Ramos (cell line): ENCODE measurements around the gene DCLK2.

ENCODE experiments used
- in situ Hi-C: fragments of 300-500 bp; cut with MboI; formaldehyde crosslinking; loops from one replicate; pipeline ENCODE4 v1.14.3; 2022; ENCODE audit warnings: low sequenced_read_pairs; ENCODE audit not compliant: unreplicated experiment

The DCLK2 gene

GRCh38 chr4:150253965-150254630 is 175.9 kb downstream of the DCLK2 start:
- in situ Hi-C loops: no loop called here

- in situ Hi-C loops: no loop called here
These were observed 177.5 kb downstream of the DCLK2 start for GRCh38 chr4:150255610-150256224.

- in situ Hi-C loops: no loop called here
These were observed 178.0 kb downstream of the DCLK2 start for GRCh38 chr4:150256225-150256620.

- in situ Hi-C loops: no loop called here
These were observed 178.8 kb downstream of the DCLK2 start for GRCh38 chr4:150256841-150257730.

GRCh38 chr4:150258569-150258968 is 180.3 kb downstream of the DCLK2 start:
- in situ Hi-C loops: no loop called here

GRCh38 chr4:150259861-150260567 is 181.8 kb downstream of the DCLK2 start:
- in situ Hi-C loops: no loop called here

GRCh38 chr4:150261571-150261970 is 183.3 kb downstream of the DCLK2 start:
- in situ Hi-C loops: no loop called here

GRCh38 chr4:150262611-150263010 is 184.4 kb downstream of the DCLK2 start:
- in situ Hi-C loops: no loop called here

- in situ Hi-C loops: no loop called here
These were observed 186.4 kb downstream of the DCLK2 start for GRCh38 chr4:150264595-150265161.

GRCh38 chr4:150265806-150266205 is 187.6 kb downstream of the DCLK2 start:
- in situ Hi-C loops: no loop called here

GRCh38 chr4:150268444-150268843 is 190.2 kb downstream of the DCLK2 start:
- in situ Hi-C loops: no loop called here

- in situ Hi-C loops: no loop called here
These were observed 200.0 kb downstream of the DCLK2 start for GRCh38 chr4:150278206-150278605.

GRCh38 chr4:150280081-150280895 is 202.0 kb downstream of the DCLK2 start:
- in situ Hi-C loops: no loop called here

GRCh38 chr4:150280975-150281374 is 202.7 kb downstream of the DCLK2 start:
- in situ Hi-C loops: no loop called here

GRCh38 chr4:150283689-150284088 is 205.4 kb downstream of the DCLK2 start:
- in situ Hi-C loops: no loop called here

- in situ Hi-C loops: no loop called here
These were observed 208.4 kb downstream of the DCLK2 start for GRCh38 chr4:150286656-150287055.

- in situ Hi-C loops: no loop called here
These were observed 211.0 kb downstream of the DCLK2 start for GRCh38 chr4:150289198-150289597.

- in situ Hi-C loops: loop anchor here (10.0 kb wide), 1 partner anchor 575 kb away; no protein-coding TSS in a partner anchor
These were observed 211.6 kb downstream of the DCLK2 start for GRCh38 chr4:150289881-150290280.

- in situ Hi-C loops: loop anchor here (10.0 kb wide), 1 partner anchor 567 kb away; no protein-coding TSS in a partner anchor
These were observed 219.7 kb downstream of the DCLK2 start for GRCh38 chr4:150297861-150298474.
